HCT116 (cell line): ENCODE measurements around the gene NAA80. TPM values are rescaled to one million over a fixed set of nuclear protein-coding genes. Genes with fewer than 3 reads are reported as not detected.

Source experiments
- ATAC-seq: fragments of 200-7000 bp; cut with Tn5 transposase; 2 replicates; pipeline ENCODE4 v1.9.1; 2020; ENCODE audit warnings: mild to moderate bottlenecking, moderate library complexity
- BruUV-seq: library from RNA; stranded (reverse); fragments of 400-500 nt; replicated peaks from 2 replicates; lab custom pipeline; 2021; lab: Mats Ljungman, UMichigan
- CTCF ChIA-PET: fragments of 300-600 bp; sonication (Branson Sonifier 250); formaldehyde crosslinking; loops from one replicate; lab custom pipeline; 2021; ENCODE audit warnings: antibody characterized with exemption; lab: Charles Lee
- POLR2A ChIA-PET: fragments of 300-600, 350-600 bp; sonication (Branson Sonifier 250); formaldehyde crosslinking; loops from one replicate; lab custom pipeline; 2021; ENCODE audit warnings: antibody characterized with exemption; lab: Charles Lee
- RAD21 ChIA-PET, 2 experiments: fragments of 300-600 bp; sonication (Branson Sonifier 250); formaldehyde crosslinking; loops; one replicate each; lab custom pipeline; 2023; ENCODE audit warnings: low total read pairs in 2 of 2; ENCODE audit not compliant: uncharacterized antibody in 2 of 2, unreplicated experiment in 2 of 2, low non-redundant PET in 1 of 2; lab: Charles Lee
- DNase-seq: peaks from one replicate; pipeline ENCODE4 v3.0.0-alpha.2; 2010; ENCODE audit warnings: low read depth, low spot score
- H2AFZ ChIP-seq: fragments of 200-600 bp; shearing (Covaris generic), sonication (generic); 2 replicates; pipeline ENCODE4 v1.6.1; 2017; ENCODE audit warnings: low read depth, mixed run types, mixed read lengths, antibody characterized with exemption, low read length; ENCODE audit not compliant: poor library complexity, severe bottlenecking
- H3K27ac ChIP-seq: 2 replicates; pipeline ENCODE4 v1.5.1; 2012; ENCODE audit warnings: low read depth, low read length
- H3K27me3 ChIP-seq: fragments of 200-600 bp; sonication (generic); 2 replicates; pipeline ENCODE4 v1.6.1; 2016; ENCODE audit warnings: mixed run types, low read length, mixed read lengths; ENCODE audit not compliant: insufficient read depth
- H3K36me3 ChIP-seq, 2 experiments: fragments of 200-500 bp in 1 of 2; fragments of 200-600 bp in 1 of 2; sonication (Bioruptor generic) in 1 of 2; sonication (generic) in 1 of 2; 2 replicates each; pipeline versions ENCODE4 v1.5.1 to v1.6.1; 2014 to 2016; ENCODE audit warnings: low read length in 2 of 2, inconsistent platforms in 1 of 2, mixed read lengths in 1 of 2, mixed run types in 1 of 2; ENCODE audit not compliant: insufficient read depth in 2 of 2, control insufficient read depth in 1 of 2
- H3K4me1 ChIP-seq, 2 experiments: fragments of 200-600 bp in 1 of 2; sonication (generic) in 1 of 2; 2 replicates each; pipeline versions ENCODE4 v1.5.1 to v1.6.1; 2012 to 2017; ENCODE audit warnings: low read length in 2 of 2, inconsistent platforms in 1 of 2, mild to moderate bottlenecking in 1 of 2, mixed read lengths in 1 of 2, mixed run types in 1 of 2, moderate library complexity in 1 of 2; ENCODE audit not compliant: insufficient read depth in 2 of 2, control insufficient read depth in 1 of 2
- H3K4me2 ChIP-seq: fragments of 200-600 bp; sonication (generic); 2 replicates; pipeline ENCODE4 v1.6.1; 2017; ENCODE audit warnings: mixed run types, low read length, mixed read lengths
- H3K4me3 ChIP-seq, 2 experiments: fragments of 200-600 bp in 1 of 2; sonication (generic) in 1 of 2; replicated peaks in 1 of 2; 2 replicates each; pipeline ENCODE4 v1.5.1; 2011 to 2016; ENCODE audit warnings: low read length in 2 of 2, control low read depth in 1 of 2, low read depth in 1 of 2, mild to moderate bottlenecking in 1 of 2, mixed read lengths in 1 of 2, mixed run types in 1 of 2
- H3K79me2 ChIP-seq: fragments of 200-600 bp; sonication (generic); 2 replicates; pipeline ENCODE4 v1.6.1; 2017; ENCODE audit warnings: mild to moderate bottlenecking, mixed run types, low read length, moderate library complexity, mixed read lengths; ENCODE audit not compliant: insufficient read depth
- H3K9ac ChIP-seq: fragments of 200-600 bp; sonication (generic); 2 replicates; pipeline ENCODE4 v1.6.1; 2016; ENCODE audit warnings: low read length, mixed read lengths
- H3K9me2 ChIP-seq: fragments of 200-600 bp; sonication (generic), shearing (Covaris generic); 2 replicates; pipeline ENCODE4 v1.6.1; 2017; ENCODE audit warnings: mixed run types, mild to moderate bottlenecking, moderate library complexity; ENCODE audit not compliant: insufficient read depth
- H3K9me3 ChIP-seq, 2 experiments: fragments of 200-500 bp in 1 of 2; fragments of 200-600 bp in 1 of 2; sonication (Bioruptor generic) in 1 of 2; sonication (generic) in 1 of 2; 2 replicates each; pipeline ENCODE4 v1.6.1; 2014 to 2017; ENCODE audit warnings: low read length in 2 of 2, mixed read lengths in 2 of 2, inconsistent platforms in 1 of 2, low read depth in 1 of 2, mild to moderate bottlenecking in 1 of 2, mixed run types in 1 of 2, moderate library complexity in 1 of 2; ENCODE audit not compliant: control insufficient read depth in 1 of 2, insufficient read depth in 1 of 2
- H4K20me1 ChIP-seq: fragments of 200-600 bp; sonication (generic), shearing (Covaris generic); 2 replicates; pipeline ENCODE4 v1.6.1; 2017; ENCODE audit warnings: mixed run types, mild to moderate bottlenecking, moderate library complexity; ENCODE audit not compliant: insufficient read depth
- ELF1 ChIP-seq: IDR thresholded peaks from 2 replicates; pipeline ENCODE4 v1.6.1; 2012; ENCODE audit warnings: low read depth, borderline replicate concordance
- POLR2AphosphoS5 ChIP-seq: IDR thresholded peaks from 2 replicates; pipeline ENCODE4 v1.6.1; 2011; ENCODE audit warnings: mild to moderate bottlenecking, low read depth, low read length, moderate library complexity
- ZFX ChIP-seq: fragments of 450-650 bp; IDR thresholded peaks from 2 replicates; pipeline ENCODE4 v1.6.1; 2017
- intact Hi-C: fragments of 100-400 bp; cut with micrococcal nuclease; formaldehyde crosslinking; loops from 2 replicates; pipeline ENCODE4 v1.10.0; 2022
- total RNA-seq: library from RNA; stranded (reverse); gene quantifications from one replicate; pipeline ENCODE4 v1.2.1, GENCODE V29; 2021; ENCODE audit not compliant: unreplicated experiment

Gene NAA80
- total RNA-seq, 1 experiment from 2014 or later = 21.3 TPM

GRCh38 chr3:50246517-50246954 lies 52.7 kb downstream of the NAA80 start:
- H3K9ac ChIP-seq = peak overlapping the region; percentile 77
- H3K9me3 ChIP-seq = no peaks in the 10 kb centered on the region
- H3K4me2 ChIP-seq = peak overlapping the region; percentile 93
- H3K36me3 ChIP-seq = peaks cover 0 to 3% of the 10 kb centered on the region in 2 experiments; a peak in 1 of 4 replicates
- H3K4me3 ChIP-seq = peak overlapping the region; percentile 50 to 59
- H3K9me2 ChIP-seq = no peaks in the 10 kb centered on the region
- ChIA-PET CTCF (interaction anchor here (0.5 to 4.7 kb wide), 26 partner anchors 8 to 1810 kb away, joined by 3 to 46 read pairs (median 5); partner anchors contain the start of genes GNAI2, GNAT1, HYAL3 and IFRD2), POLR2A (interaction anchor here (0.5 to 2.7 kb wide), 10 partner anchors 10 to 52 kb away, joined by 3 to 34 read pairs (median 5); partner anchors contain the start of gene GNAI2)
- H3K4me1 ChIP-seq = peaks cover 38 to 81% of the 10 kb centered on the region in 2 experiments
- no peaks in the 10 kb centered on the region for H4K20me1 ChIP-seq
- TSS peak; percentile 79 for BruUV-seq
- peak; percentile 75 for TF ChIP-seq POLR2AphosphoS5
- TF ChIP-seq ELF1 = no peak
- TF ChIP-seq ZFX = peak; percentile 57; the same call in 1 of the 2 replicates
- TF ChIP-seq, all 23 proteins: peak for 2
- no peaks in the 10 kb centered on the region for H3K27me3 ChIP-seq
- H3K27ac ChIP-seq = peak overlapping the region; percentile 86
- H3K79me2 ChIP-seq = peaks cover 94% of the 10 kb centered on the region
- peak; percentile 80 for ATAC-seq
- DNase-seq = peak; percentile 81
- RAD21 ChIA-PET = interaction anchor here (0.7 to 1.5 kb wide), 7 partner anchors 11 to 52 kb away, joined by 3 to 11 read pairs (median 7); partner anchors contain the start of genes GNAI2 (in 1 of the 2) and LSMEM2 (in 1 of the 2)
- H2AFZ ChIP-seq = no peak overlapping the region
- intact Hi-C loops = loop anchor here (1.0 kb wide), 1 partner anchor 19 kb away; no protein-coding TSS in a partner anchor

Other genes with a start within 250 kb of the NAA80 start
- 89.1 TPM for gene RBM5, start 210.5 kb downstream of the NAA80 start, total RNA-seq
- gene SEMA3F, start 144.1 kb downstream of the NAA80 start, total RNA-seq = 15.7 TPM
- gene GNAT1, start 107.8 kb downstream of the NAA80 start, total RNA-seq = not detected
- 3.1 TPM for gene SLC38A3, start 94.1 kb downstream of the NAA80 start, total RNA-seq
- gene GNAI2, start 63.2 kb downstream of the NAA80 start, total RNA-seq = 170 TPM
- 46.2 TPM for gene SEMA3B, start 30.3 kb downstream of the NAA80 start, total RNA-seq
- not detected for gene LSMEM2, start 20.3 kb downstream of the NAA80 start, total RNA-seq
- gene IFRD2, start 7.0 kb downstream of the NAA80 start, total RNA-seq = 146 TPM
- gene HYAL3, start within 50 bp of the NAA80 start, total RNA-seq = 10.3 TPM
- 6.1 TPM for gene HYAL1, start 4.2 kb upstream of the NAA80 start, total RNA-seq
- 42.2 TPM for gene HYAL2, start 23.3 kb upstream of the NAA80 start, total RNA-seq
- 34.0 TPM for gene TUSC2, start 28.8 kb upstream of the NAA80 start, total RNA-seq
- 29.6 TPM for gene RASSF1, start 41.4 kb upstream of the NAA80 start, total RNA-seq
- 3.3 TPM for gene ZMYND10, start 46.3 kb upstream of the NAA80 start, total RNA-seq
- 35.4 TPM for gene NPRL2, start 51.4 kb upstream of the NAA80 start, total RNA-seq
- gene CYB561D2, start 51.5 kb upstream of the NAA80 start, total RNA-seq = 9.5 TPM
- 24.6 TPM for gene TMEM115, start 60.1 kb upstream of the NAA80 start, total RNA-seq
- 10.2 TPM for gene CACNA2D2, start 204.2 kb upstream of the NAA80 start, total RNA-seq